ENCODE results near the gene PRKD1. TPM values are rescaled to one million over a fixed set of nuclear protein-coding genes. Genes with fewer than 3 reads are reported as not detected.

Gene PRKD1
- total RNA-seq, 2 experiments from 2014 or later, result not detected

DNA sequence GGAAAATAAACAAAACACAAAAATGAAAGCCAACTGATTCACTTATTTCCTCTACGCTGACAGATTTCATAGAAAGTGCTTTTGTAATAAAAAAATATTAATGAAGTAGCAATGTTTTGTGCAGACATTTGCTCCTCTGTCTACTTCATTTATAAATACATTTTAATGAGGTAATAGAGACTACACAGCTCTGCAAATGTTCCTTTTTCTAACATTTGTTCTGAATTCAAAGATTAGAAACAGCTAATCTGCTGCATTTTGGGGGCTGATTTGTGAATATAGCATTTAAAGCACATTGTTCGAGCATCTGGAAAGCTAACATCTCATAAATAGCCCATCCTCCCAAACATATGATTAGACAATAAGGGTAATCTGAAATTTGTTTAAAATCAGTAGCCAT is 97.8 kb downstream of the PRKD1 start:
- H3K27me3 ChIP-seq (ENCODE audit: control insufficient read depth in 1 of 2, insufficient read depth in 2 of 2, low read length in 2 of 2), result no peaks in the 10 kb centered on the region
- no peak overlapping the region for H3K4me3 ChIP-seq (ENCODE audit: low read length)
- POLR2A ChIA-PET, result no interaction called here
- intact Hi-C loops (cut with DNase I, micrococcal nuclease), result no loop called here
- no peak overlapping the region for H3K4me3 Mint-ChIP-seq
- peaks cover 8% of the 10 kb centered on the region for H3K9me3 Mint-ChIP-seq
- DNase-seq (no peak), ATAC-seq (ENCODE audit: poor library complexity) (no peak)
- CTCF ChIA-PET, result no interaction called here
- no peaks in the 10 kb centered on the region for H3K4me1 ChIP-seq (ENCODE audit: insufficient read depth, low read length)
- no peaks in the 10 kb centered on the region for H3K4me1 Mint-ChIP-seq (ENCODE audit: low read depth)
- H3K27me3 Mint-ChIP-seq, result no peaks in the 10 kb centered on the region
- TF ChIP-seq, protein P1, sequence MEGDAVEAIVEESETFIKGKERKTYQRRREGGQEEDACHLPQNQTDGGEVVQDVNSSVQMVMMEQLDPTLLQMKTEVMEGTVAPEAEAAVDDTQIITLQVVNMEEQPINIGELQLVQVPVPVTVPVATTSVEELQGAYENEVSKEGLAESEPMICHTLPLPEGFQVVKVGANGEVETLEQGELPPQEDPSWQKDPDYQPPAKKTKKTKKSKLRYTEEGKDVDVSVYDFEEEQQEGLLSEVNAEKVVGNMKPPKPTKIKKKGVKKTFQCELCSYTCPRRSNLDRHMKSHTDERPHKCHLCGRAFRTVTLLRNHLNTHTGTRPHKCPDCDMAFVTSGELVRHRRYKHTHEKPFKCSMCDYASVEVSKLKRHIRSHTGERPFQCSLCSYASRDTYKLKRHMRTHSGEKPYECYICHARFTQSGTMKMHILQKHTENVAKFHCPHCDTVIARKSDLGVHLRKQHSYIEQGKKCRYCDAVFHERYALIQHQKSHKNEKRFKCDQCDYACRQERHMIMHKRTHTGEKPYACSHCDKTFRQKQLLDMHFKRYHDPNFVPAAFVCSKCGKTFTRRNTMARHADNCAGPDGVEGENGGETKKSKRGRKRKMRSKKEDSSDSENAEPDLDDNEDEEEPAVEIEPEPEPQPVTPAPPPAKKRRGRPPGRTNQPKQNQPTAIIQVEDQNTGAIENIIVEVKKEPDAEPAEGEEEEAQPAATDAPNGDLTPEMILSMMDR (IDR thresholded peaks at IDR 0.05), result no peak
- no peaks in the 10 kb centered on the region for H3K36me3 ChIP-seq (ENCODE audit: insufficient read depth, low read length)
- no peaks in the 10 kb centered on the region for H3K9me3 ChIP-seq (ENCODE audit: control insufficient read depth in 1 of 2, insufficient read depth in 1 of 2, low read length in 2 of 2)
- H3K27ac Mint-ChIP-seq, result no peak overlapping the region
- no peaks in the 10 kb centered on the region for H3K36me3 Mint-ChIP-seq (ENCODE audit: low read depth)
- H3K27ac ChIP-seq (ENCODE audit: low read depth in 1 of 2, low read length in 2 of 2), result no peak overlapping the region

DNA sequence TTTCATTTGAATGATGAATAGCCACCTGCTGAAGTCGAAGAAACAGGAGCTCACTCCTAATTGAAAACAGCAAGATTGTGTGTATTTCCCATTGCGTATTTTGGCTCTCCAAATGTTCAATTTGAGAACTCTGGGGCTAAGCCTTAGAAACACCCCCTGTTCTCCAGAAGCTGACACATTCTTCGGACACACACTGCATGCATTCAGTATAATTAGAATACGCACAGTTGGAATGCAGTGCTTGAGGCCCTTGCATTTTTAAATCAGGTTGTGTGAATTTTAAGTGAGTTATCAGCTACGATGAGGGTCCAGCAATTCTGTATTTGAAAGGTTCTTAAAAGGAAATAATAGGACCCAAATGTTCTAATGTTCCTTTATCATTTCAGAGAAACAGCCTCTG is 103.8 kb downstream of the PRKD1 start:
- no peak for ATAC-seq (ENCODE audit: poor library complexity)

GRCh38 chr14:29822430-29822709 is 105.3 kb downstream of the PRKD1 start:
- DNase-seq, result no peak
- Histone ChIP-seq H3K27me3 (ENCODE audit: control insufficient read depth in 1 of 2, insufficient read depth in 2 of 2, low read length in 2 of 2) (no peaks in the 10 kb centered on the region), H3K4me3 (ENCODE audit: low read length) (no peak overlapping the region), H3K27ac (ENCODE audit: low read depth in 1 of 2, low read length in 2 of 2) (no peak overlapping the region), H3K9me3 (ENCODE audit: control insufficient read depth in 1 of 2, insufficient read depth in 1 of 2, low read length in 2 of 2) (peaks cover 0 to 5% of the 10 kb centered on the region in 2 experiments), H3K4me1 (ENCODE audit: insufficient read depth, low read length) (no peaks in the 10 kb centered on the region), H3K36me3 (ENCODE audit: insufficient read depth, low read length) (no peaks in the 10 kb centered on the region)
- CTCF ChIA-PET, result interaction anchor here (0.5 kb wide), 1 partner anchor 211 kb away, joined by 3 read pairs; no protein-coding TSS in a partner anchor
- no peaks in the 10 kb centered on the region for H3K36me3 Mint-ChIP-seq (ENCODE audit: low read depth)
- ATAC-seq (ENCODE audit: poor library complexity), result no peak
- no peaks in the 10 kb centered on the region for H3K4me1 Mint-ChIP-seq (ENCODE audit: low read depth)
- H3K4me3 Mint-ChIP-seq, result no peak overlapping the region
- TF ChIP-seq, protein P1 (IDR thresholded peaks at IDR 0.05), result no peak
- no peaks in the 10 kb centered on the region for H3K27me3 Mint-ChIP-seq
- intact Hi-C loops (cut with DNase I, micrococcal nuclease), result no loop called here
- no peak overlapping the region for H3K27ac Mint-ChIP-seq
- POLR2A ChIA-PET, result no interaction called here
- H3K9me3 Mint-ChIP-seq, result peaks cover 6% of the 10 kb centered on the region

More for the DNA sequence above, 103.8 kb downstream of the PRKD1 start:
- POLR2A ChIA-PET, result no interaction called here
- no peaks in the 10 kb centered on the region for H3K27me3 ChIP-seq (ENCODE audit: control insufficient read depth in 1 of 2, insufficient read depth in 2 of 2, low read length in 2 of 2)
- Mint-ChIP-seq H3K36me3 (ENCODE audit: low read depth) (no peaks in the 10 kb centered on the region), H3K9me3 (peaks cover 6% of the 10 kb centered on the region), H3K4me1 (ENCODE audit: low read depth) (no peaks in the 10 kb centered on the region), H3K27ac (no peak overlapping the region), H3K4me3 (no peak overlapping the region), H3K27me3 (no peaks in the 10 kb centered on the region)
- no peak for DNase-seq
- no peak overlapping the region for H3K27ac ChIP-seq (ENCODE audit: low read depth in 1 of 2, low read length in 2 of 2)
- no peak overlapping the region for H3K4me3 ChIP-seq (ENCODE audit: low read length)
- intact Hi-C loops (cut with DNase I, micrococcal nuclease), result no loop called here
- no peaks in the 10 kb centered on the region for H3K4me1 ChIP-seq (ENCODE audit: insufficient read depth, low read length)
- H3K36me3 ChIP-seq (ENCODE audit: insufficient read depth, low read length), result no peaks in the 10 kb centered on the region
- TF ChIP-seq, protein P1 (IDR thresholded peaks at IDR 0.05), result no peak
- CTCF ChIA-PET, result no interaction called here
- peaks cover 0 to 5% of the 10 kb centered on the region in 2 experiments for H3K9me3 ChIP-seq (ENCODE audit: control insufficient read depth in 1 of 2, insufficient read depth in 1 of 2, low read length in 2 of 2)
